A204.1 (cell line): Measurements from ENCODE around the gene MYLK.
"Not testable (repeated sequence)": the region's sequence is repeated elsewhere in the genome, so short reads cannot be mapped to it uniquely, and the experiment has no call there.

ENCODE experiments used
- FAIRE-seq: peaks from 2 replicates; lab custom pipeline; 2012; peaks lifted over from hg19 to GRCh38; lab: Jason Lieb, UNC

The MYLK gene

DNA sequence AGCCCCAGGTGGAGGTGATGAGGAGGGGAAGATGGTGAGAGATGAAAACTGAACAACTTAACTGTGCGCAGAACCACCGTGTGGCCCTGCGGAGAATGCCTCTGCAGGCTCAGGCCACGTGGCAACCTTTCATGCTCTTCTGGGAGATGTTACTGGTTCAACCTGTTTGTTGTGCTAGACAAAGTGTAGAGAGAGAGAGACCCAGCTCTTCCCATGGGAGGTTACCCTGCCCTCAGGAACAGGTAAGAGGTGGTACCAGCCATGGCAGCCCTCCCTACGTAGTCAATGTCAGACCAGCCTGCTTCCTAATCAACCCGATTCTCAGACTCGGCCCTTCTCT is 262.3 kb downstream of the MYLK start:
- no peak for FAIRE-seq

DNA sequence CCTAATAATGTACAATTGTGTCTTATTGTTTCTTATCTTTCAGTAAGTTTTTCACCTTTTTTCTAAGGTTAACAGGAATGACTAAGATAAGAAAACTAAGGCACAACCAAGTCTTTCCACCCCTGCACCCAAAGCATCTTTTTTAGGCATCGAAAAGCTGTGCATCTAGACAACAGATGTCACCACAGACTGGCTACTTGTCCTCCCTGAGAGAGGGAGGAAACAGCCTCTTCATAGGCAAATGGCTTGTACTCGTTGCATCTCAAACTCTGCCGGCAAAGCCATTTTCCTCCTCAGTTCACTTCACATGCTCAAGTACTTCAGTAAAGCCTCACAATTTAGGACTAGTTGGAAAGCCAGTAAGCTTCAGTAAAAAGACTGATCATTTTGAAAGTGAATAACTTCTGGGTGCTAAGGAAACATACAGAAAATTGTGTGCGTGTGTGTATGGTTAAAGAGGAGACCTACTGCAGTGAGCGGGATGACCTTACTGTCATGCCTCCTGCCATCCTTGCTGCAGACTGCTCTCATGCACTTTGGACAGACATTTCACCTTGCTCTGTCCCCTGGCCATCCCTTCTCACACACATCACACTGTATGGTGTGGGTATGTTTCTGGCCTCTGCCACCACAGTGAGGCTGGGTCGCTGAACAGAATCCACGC is 262.8 kb downstream of the MYLK start:
- FAIRE-seq, result no peak

DNA sequence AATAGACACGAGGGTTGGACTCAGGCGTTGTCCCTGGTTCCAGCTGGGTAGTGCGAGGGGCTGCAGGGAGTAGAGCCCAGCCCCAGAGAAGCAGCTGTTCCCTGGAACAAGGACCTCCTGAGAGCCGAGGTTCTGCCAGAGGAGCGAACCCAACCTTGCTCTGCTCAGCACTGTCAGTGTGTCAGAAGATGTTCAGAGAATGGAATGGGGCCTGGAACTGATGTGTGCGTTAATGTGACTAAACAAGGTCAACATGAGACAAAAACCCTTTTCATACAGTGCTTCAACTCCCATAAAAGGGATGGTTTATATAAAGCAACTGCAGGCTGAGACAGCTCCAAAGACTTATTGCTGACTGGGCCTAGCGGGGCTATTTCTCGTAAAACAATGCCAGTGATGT is 263.8 kb downstream of the MYLK start:
- no peak for FAIRE-seq

DNA sequence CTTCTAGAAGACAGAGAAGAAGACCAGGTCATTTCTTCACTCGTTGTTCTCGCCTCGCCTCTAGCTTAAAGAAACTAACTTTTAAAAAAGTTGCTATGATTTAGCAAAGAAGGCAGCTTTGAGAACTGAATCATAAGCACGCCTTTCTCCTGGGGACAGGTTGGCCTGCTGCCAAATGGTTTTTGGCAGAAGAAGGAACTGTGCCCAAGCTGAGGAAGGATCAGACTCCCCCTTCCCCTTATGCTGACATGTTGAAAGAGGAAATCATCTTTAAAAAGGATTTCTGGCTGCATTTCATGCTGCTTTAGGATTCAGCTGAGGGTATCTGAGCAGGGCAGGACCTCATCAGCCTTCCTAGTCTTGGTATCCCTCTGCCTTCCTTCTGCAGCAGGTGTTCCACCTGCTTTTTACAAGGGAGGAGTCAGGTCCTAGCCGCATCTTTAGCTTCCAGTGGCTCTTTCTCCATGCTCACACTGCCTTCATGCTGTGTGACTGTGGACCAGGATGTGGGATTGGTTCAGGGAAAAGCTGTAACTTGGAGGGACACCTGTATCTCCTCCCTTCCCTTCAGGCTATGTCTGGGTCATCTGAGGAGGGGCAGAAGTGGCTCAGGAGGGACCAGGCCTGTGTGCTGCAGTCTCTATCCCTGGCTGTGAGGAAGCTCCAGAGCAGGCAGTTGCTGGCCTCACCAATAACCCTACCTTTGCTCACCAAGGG is 265.2 kb downstream of the MYLK start:
- no peak for FAIRE-seq

DNA sequence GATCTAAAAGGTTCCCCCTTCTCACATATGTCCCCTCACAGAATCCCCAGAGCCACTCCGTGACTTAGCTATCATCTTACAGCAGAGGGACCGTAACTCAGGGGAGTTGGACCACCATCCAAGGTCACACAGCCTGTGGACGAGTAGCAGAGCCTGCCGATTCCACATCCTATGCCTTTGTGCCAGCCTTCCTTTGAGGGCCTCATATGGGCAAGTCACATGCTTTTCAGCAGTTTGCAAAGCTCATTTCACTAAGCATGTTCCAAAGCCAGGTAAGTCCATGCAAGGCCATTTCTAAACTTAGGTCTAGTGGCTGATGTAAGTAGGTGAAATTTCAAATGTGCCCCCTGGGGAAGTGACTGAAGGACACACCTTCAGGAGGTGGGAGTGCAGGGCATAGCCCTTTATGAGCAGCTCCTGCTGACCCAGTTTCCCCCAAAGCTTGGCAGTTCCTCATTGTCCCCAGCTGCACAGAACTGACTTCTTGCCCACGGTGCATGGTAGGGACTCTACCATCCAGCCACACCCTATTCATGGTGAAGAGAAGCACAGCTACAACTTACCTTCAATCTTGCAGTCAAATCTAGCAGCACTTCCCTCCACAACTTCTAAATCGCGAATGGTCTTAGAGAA is 265.9 kb downstream of the MYLK start:
- FAIRE-seq, result no peak

DNA sequence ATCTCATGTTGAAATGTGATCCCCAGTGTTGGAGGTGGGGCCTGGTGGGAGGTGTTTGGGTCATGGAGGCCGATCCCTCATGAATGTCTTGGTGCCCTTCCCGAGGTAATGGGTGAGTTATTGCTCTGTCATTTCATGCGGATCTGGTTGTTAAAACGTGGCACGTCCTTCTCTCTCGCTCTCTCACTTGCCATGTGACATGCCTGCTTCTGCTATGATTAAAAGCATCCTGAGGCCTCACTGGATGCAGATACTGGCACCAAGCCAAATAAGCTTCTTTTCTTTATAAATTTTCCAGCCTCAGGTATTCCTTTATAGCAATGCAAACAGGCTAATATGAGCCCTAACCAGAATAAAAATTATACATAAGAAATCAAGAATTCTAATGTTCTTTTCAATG is 267.5 kb downstream of the MYLK start:
- FAIRE-seq, result no peak

DNA sequence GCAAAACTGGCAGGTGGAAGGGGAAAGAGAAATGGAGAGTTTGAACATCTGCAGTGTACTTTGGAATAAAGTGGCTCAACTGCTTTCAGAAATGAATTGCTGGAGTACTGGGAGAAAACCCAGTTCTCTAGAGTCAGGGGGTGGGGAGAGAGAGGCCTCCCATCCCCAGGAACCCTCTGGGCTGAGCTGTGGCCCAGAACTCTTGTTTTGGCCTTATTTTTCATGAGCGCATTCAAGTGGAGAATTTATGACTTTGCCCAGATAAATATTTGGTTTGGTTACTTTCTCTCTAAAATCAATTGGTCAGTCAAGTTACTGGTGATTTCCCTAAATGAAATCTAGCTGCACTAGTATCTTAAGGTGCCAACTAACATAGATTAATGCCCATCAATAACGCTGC is 270.6 kb downstream of the MYLK start:
- no peak for FAIRE-seq

DNA sequence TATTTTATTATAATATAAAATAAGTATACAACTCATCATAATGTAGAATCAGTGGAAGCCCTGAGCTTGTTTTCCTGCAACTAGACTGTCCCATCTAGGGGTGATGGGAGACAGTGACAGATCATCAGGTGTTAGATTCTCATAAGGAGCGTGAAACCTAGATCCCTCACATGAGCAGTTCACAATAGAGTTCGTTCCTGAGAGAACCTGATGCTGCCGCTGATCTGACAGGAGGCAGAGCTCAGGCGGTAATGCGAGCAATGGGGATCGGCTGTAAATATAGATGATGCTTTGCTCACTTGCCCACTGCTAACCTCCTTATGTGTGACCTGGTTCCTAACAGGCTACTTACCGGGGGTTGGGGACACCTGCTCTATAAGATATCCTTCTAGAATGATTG is 272.5 kb downstream of the MYLK start:
- not testable (repeated sequence) for FAIRE-seq

DNA sequence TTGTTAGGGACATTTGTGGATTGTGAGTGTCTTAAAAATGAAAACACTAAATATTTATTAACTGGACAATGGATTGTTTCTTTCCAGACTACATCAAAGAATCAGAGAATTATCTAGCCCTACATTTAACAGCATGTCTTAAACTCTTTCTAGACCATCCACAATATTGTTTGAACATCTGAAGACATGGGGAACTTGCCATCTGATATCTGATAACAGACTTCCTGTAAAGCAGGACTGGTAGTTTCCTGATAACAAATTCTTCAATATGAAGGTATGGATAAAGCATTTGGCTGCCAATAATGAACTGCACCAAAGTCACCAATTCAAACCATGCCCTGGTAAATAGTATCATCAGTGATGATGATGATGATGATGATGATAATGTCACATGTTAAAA is 273.1 kb downstream of the MYLK start:
- no peak for FAIRE-seq

DNA sequence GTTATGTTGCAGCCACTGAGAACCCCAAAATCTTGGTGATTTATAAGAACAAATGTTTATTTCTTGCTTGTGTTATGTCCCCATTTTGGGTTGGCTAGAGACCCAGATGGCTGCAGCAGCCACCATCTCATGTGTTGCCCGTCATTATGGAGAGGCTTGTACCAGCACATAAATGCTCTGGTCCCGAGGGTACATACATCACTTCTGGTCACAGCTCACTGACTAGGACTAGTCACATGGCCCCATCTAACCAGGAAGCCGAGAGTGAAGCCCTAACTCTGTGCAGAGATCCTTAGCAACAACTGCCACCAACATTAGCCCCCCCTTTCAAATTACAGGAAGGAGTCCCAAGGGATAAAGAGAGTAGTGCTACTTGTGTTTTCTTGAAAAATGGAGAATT is 273.8 kb downstream of the MYLK start:
- no peak for FAIRE-seq

DNA sequence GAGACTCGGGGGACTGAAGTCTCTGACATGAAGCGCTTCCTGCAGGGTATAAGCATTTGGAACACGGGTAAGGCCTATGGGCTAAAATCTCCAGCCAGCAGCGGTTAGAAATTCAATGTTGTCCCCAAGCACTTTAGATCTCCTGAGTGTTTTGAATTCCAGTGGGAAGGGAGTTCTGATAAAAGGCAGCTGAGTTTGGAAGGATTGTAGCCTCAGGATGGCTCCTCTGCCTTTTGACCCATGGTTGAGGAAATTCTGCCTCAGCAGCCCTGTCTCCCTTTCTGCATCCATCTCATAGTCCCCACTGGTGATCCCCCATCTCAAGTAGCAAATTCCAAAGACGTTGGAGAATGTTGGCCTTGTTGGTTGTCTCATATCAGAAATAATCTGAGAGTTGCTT is 275.1 kb downstream of the MYLK start:
- no peak for FAIRE-seq

DNA sequence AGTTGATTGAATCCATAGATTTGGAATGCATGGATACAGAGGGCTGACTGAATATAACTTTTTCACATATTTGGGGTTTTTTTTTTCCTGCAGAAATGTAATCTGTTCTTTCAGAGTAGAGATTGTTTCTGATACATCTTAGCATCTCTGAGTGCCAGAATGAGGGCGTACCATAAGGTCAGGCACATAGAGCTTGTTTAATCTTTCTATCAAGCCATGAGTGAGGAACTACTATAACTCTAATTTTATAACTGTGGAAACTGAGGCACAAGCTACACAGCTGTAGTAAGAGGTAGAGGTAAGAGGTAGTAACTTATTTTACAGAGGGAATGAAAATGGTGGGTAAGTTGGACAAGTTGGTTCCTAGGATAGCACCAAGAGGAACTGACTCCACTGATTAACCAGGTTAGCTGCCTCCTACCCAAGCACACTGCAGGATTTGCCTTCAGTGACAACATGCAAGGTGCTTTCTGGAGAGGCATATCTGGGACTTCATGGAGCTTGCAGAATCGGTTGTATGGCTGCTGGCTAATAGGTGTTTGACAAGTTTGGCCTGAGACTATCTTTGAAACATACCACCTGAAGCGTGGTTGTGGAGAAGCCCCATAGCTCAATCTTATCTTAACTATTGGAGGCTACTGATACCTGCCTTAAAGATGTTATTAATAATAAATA is 275.7 kb downstream of the MYLK start:
- no peak for FAIRE-seq

DNA sequence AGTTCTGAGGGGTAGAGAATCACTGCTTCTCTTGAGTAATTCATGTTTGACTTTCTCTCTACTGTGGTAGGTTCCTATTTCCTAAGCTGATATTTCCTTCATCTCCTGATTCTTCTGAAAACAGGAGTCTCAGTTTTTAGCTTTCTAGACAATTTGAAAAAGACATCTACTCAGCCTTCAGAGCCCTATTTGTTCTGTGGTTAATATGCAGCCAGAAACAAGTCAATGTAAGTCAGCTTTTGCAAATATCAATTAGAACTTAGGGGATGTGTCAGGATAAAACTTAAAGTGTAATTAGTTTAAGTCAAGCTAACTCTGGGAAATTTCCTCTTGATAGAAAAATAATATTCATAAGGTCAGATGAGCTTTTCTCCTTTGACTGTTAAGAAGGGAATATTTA is 277.6 kb downstream of the MYLK start:
- FAIRE-seq, result no peak

DNA sequence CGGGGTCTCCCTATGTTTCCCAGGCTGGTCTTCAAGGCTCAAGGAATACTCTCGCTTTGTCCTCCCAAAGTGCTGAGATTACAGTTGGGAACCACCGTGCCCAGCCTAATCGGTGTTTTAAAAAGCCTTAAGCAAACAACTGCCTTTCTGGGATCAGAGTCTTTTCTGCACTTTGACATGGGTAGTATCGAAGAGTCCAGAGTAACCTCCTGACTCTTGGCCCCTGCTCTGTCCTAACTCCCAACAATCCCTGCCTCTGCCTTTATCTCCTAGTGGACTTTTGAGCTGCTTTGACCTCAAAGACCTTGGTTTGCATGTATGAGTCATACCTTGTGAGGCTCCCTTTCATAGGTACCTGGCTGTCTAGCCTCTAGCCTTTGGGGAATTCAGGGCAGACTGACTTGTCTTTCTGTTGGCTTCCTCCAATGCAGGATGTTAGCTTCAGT is 278.3 kb downstream of the MYLK start:
- no peak for FAIRE-seq

DNA sequence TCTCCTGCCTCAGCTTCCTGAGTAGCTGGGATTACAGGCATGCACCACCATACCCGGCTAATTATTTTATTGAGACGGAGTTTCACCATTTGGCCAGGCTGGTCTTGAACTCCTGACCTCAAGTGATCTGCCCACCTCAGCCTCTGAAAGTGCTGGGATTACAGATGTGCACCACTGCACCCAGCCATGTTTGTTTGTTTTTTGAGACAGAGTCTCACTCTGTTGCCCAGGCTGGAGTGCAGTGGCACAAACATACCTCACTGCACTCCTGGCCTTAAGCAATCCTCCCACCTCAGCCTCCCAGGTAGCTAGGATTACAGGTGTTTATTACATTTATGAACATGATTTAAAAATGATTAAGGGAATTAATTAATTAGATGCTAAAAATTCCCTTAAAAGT is 281.0 kb downstream of the MYLK start:
- FAIRE-seq, result not testable (repeated sequence)

DNA sequence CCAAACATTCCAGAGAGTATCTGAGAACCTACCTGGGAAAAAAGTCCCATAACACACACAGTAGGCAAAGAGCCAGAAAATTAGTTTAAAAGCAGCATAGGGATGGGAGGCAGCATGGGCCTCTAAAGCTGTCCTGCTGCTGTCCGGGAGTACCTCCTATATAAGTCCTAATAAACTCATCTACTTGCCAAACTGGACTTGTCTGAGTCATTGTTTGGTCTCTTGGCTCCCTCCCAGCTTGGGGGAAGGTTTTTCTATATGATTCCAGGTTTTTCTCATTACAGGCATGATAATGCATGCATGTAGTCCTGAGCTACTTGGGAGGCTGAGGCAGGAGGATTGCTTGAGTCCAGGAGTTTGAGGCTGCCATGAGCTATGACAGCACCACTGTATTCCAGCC is 281.8 kb downstream of the MYLK start:
- FAIRE-seq, result no peak

DNA sequence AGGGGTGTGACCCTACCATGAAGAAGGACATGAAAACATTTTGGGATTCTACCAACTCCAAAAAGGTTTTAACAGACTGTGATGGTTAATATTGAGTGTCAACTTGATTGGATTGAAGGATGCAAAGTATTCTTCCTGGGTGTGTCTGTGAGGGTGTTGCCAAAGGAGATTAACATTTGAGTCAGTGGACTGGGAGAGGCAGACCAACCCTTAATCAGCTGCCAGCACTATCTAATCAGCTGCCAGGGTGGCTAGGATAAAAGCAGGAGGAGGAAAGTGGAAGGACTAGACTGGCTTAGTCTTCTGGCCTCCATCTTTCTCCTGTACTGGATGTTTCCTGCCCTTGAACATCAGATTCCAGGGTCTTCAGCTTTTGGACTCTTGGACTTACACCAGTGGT is 283.3 kb downstream of the MYLK start:
- not testable (repeated sequence) for FAIRE-seq

DNA sequence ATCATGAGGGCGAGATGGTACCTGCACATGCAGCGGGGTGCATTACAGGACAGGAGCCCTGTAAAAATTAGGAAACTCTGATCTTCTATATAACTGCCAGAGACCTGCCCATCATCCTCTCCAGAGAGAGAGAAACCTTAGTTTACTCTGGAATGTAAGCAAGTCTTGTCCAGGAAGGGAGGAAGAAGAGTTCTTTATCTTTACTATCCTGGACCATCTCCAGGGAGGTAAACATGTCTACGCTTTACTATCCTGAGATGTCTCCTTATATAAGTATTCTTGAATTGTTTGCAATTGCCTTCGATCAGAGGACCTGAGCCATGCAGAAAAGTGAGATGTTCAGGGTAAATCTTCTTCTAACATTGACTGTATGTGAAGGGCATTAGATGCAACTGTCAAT is 286.6 kb downstream of the MYLK start:
- no peak for FAIRE-seq

DNA sequence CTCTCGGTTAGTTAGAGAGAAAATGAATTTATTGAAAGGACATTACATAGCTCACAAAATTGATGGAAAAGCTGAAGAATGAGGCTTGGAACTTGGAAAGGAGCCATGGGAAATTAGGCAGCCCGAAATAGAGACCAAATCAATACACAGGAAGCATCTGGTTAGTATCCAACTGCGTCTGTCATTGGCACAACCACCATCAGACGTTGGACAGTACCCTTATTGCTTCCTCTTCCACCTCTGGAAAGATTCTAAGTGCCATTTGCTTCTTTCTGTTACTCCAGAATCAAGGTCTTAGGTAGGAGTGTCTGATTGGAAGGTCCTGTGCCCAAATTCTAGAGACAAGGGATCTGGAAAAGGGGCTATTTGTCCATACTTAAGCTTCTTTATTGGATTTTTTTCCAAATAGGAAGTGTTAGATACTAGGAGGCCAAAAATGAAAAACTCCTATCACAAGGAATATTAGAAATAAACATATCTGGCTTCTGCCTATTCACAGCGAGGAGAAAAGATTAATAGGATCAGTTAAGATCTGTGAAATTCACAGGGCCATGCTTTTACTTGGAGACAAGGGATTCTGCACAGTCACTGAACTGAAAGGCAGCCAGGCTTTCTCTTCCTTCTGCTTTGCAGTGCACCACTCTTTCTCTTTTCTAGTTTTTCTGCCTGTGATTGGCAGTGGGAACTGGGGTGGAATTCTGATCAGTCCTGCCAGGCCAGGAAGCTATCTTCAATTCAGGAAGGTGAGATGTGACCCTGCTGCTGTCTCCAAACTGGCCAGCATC is 288.5 kb downstream of the MYLK start:
- no peak for FAIRE-seq

DNA sequence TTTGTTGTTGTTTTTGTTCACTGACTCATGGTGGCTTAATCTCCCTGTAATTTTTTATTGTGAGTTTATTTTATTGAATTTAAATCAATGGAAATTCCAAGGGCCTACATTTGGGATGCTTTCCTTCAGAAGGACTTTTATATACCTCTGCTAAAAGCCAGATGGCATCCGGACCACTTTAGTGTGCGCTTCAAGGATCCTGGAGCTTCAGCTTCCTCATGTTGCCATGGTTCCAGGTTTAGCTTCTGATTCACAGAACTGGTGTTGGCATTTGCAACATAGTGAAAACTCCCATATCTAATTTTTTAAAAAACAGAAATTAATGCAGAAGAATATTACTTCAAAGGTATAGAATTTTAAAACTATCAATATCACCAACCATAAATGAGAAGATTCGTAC is 290.8 kb downstream of the MYLK start:
- no peak for FAIRE-seq

DNA sequence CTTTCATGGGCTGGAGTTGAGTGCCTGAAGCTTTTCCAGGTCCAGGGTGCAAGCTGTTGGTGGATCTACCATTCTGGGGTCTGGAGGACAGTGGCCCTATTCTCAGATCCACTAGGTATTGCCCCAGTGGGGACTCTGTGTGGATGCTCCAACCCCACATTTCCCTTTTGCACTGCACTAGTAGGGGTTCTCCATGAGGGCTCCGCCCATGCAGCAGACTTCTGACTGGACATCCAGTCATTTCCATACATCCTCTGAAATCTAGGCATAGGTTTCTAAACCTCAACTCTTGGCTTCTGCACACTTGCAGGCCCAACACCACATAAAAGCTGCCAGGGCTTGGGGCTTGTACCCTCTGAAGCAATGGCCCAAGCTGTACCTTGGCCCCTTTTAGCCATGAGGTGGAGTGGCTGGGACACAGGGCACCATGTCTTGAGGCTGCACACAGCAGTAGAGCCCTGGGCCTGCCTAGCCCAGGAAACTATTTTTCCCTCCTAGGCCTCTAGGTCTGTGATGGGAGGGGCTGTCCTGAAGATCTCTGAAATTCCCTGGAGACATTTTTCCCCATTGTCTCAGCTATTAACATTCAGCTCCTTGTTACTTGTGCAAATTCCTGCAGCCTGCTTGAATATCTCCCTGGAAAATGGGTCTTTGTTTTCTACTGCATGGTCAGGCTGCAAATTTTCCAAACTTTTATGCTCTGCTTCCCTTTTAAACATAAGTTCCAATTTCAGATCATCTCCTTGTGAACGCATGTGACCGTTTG is 293.3 kb downstream of the MYLK start:
- FAIRE-seq, result no peak

DNA sequence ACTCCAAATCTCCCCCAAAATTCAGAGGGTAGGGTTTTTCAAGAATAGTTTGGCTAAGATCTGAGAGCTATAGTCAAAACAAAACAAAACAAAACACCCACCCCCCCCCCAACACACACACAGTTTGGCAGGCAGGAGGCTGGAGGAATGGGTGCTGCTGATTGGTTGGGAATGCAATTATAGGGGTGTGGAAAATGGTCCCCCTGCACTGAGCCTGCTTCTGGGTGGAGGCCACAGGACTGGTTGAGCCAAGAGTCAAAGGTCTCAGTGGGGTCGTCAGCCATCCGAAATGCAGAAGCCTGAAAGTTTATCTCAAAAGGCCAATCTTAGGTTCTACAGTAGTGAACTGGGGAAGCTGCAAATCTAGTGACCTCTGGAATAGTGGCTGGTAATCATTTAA is 296.7 kb downstream of the MYLK start:
- FAIRE-seq, result no peak
